Frontal cortex (tissue), 4 donors: ENCODE measurements around the gene RMND1. TPM values are rescaled to one million over a fixed set of nuclear protein-coding genes. Genes with fewer than 3 reads are reported as not detected.
"Not testable (repeated sequence)": the region's sequence is repeated elsewhere in the genome, so short reads cannot be mapped to it uniquely, and the experiment has no call there.

Source experiments
- DNase-seq, 2 donors: peaks; one replicate each; pipeline ENCODE4 v3.0.0; 2012; ENCODE audit warnings: low spot score in 2 of 2
- FAIRE-seq: peaks from 2 replicates; lab custom pipeline; 2012; peaks lifted over from hg19 to GRCh38; lab: Jason Lieb, UNC
- total RNA-seq: library from RNA; depleted of rRNA; stranded (reverse); fragments of >200 nt; gene quantifications from one replicate; pipeline ENCODE4 v1.2.3, GENCODE V29; 2014
- donor health status: control.
- donor health status: control.
- donor health status: control.

RMND1 gene
- total RNA-seq, 1 donor from 2014 or later, result 35.9 TPM

GRCh38 chr6:151389618-151390275 lies 62.2 kb downstream of the RMND1 start:
- no peak for FAIRE-seq
- peak; percentile 32 to 39 for DNase-seq

- no peak for DNase-seq
- FAIRE-seq, result no peak
These were observed 62.8 kb downstream of the RMND1 start for GRCh38 chr6:151388997-151389617.

GRCh38 chr6:151388236-151388635 lies 63.7 kb downstream of the RMND1 start:
- DNase-seq (no peak), FAIRE-seq (no peak)

- DNase-seq (no peak), FAIRE-seq (no peak)
These were observed 64.6 kb downstream of the RMND1 start for GRCh38 chr6:151387175-151387970.

- DNase-seq, result no peak
- FAIRE-seq, result no peak
These were observed 66.7 kb downstream of the RMND1 start for GRCh38 chr6:151385177-151385576.

- DNase-seq (no peak), FAIRE-seq (no peak)
These were observed 67.8 kb downstream of the RMND1 start for GRCh38 chr6:151384151-151384550.

GRCh38 chr6:151382631-151383030 lies 69.3 kb downstream of the RMND1 start:
- FAIRE-seq, DNase-seq: not testable (repeated sequence)

- FAIRE-seq (no peak), DNase-seq (no peak)
These were observed 70.2 kb downstream of the RMND1 start for GRCh38 chr6:151381722-151382121.

- no peak for DNase-seq
- FAIRE-seq, result no peak
These were observed 71.1 kb downstream of the RMND1 start for GRCh38 chr6:151380848-151381205.

GRCh38 chr6:151379933-151380847 lies 71.7 kb downstream of the RMND1 start:
- DNase-seq, result no peak
- no peak for FAIRE-seq

GRCh38 chr6:151377095-151377494 lies 74.8 kb downstream of the RMND1 start:
- FAIRE-seq (no peak), DNase-seq (no peak)

- no peak for DNase-seq
- no peak for FAIRE-seq
These were observed 75.5 kb downstream of the RMND1 start for GRCh38 chr6:151376440-151376839.

GRCh38 chr6:151375833-151376232 lies 76.1 kb downstream of the RMND1 start:
- no peak for DNase-seq
- no peak for FAIRE-seq

- FAIRE-seq, result no peak
- no peak for DNase-seq
These were observed 77.8 kb downstream of the RMND1 start for GRCh38 chr6:151374036-151374683.

GRCh38 chr6:151372164-151372563 lies 79.8 kb downstream of the RMND1 start:
- no peak for FAIRE-seq
- DNase-seq, result no peak

GRCh38 chr6:151370509-151371078 lies 81.3 kb downstream of the RMND1 start:
- DNase-seq, result no peak
- FAIRE-seq, result no peak

GRCh38 chr6:151365233-151365632 lies 86.7 kb downstream of the RMND1 start:
- FAIRE-seq (no peak), DNase-seq (no peak)

GRCh38 chr6:151359486-151359885 lies 92.4 kb downstream of the RMND1 start:
- no peak for FAIRE-seq
- DNase-seq, result no peak

- DNase-seq, result no peak
- no peak for FAIRE-seq
These were observed 93.5 kb downstream of the RMND1 start for GRCh38 chr6:151358475-151358874.
